HepG2 (cell line): ENCODE measurements around the gene NTRK2. TPM values are rescaled to one million over a fixed set of nuclear protein-coding genes. Genes with fewer than 3 reads are reported as not detected.

Experiments used
- ATAC-seq: fragments of 200-7000 bp; cut with Tn5 transposase; 3 replicates; pipeline ENCODE4 v1.9.1; 2020; ENCODE audit warnings: mild to moderate bottlenecking, moderate library complexity
- BruUV-seq: library from RNA; stranded (reverse); fragments of 400-500 nt; replicated peaks from 2 replicates; lab custom pipeline; 2021; lab: Mats Ljungman, UMichigan
- CTCF ChIA-PET: fragments of 300-600 bp; formaldehyde crosslinking; extraction: SDS; loops from one replicate; lab custom pipeline; 2021; ENCODE audit warnings: low total read pairs, inconsistent platforms, low intra/inter-chr PET ratio; lab: Yijun Ruan, JAX
- POLR2A ChIA-PET: fragments of 350-600 bp; sonication (Branson Sonifier 250); formaldehyde crosslinking; loops from one replicate; lab custom pipeline; 2020; ENCODE audit warnings: antibody characterized with exemption, inconsistent platforms; lab: Yijun Ruan, JAX
- DNase-seq: peaks from one replicate; pipeline ENCODE4 v3.0.0-alpha.2; 2015; ENCODE audit warnings: low spot score
- FAIRE-seq: peaks from 3 replicates; lab custom pipeline; 2011; peaks lifted over from hg19 to GRCh38; lab: Jason Lieb, UNC
- H2AFZ ChIP-seq: one replicate; pipeline ENCODE4 v1.6.1; 2011; ENCODE audit warnings: low read length, inconsistent platforms
- H3K27ac ChIP-seq: fragments of 300-600 bp; 3 replicates; pipeline ENCODE4 v1.8.0; 2011; ENCODE audit warnings: mixed run types, mild to moderate bottlenecking, mixed read lengths, low read length, inconsistent platforms; ENCODE audit not compliant: insufficient read depth; ENCODE audit errors: extremely low read length
- H3K27me3 ChIP-seq, 2 experiments: fragments of 200-600 bp in 1 of 2; 2 replicates in 1 of 2; 3 replicates in 1 of 2; pipeline versions ENCODE4 v1.6.0 to v1.8.0; 2011; ENCODE audit warnings: low read length in 2 of 2, mild to moderate bottlenecking in 2 of 2, moderate library complexity in 2 of 2, inconsistent platforms in 1 of 2; ENCODE audit not compliant: insufficient read depth in 2 of 2, control insufficient read depth in 1 of 2
- H3K36me3 ChIP-seq, 2 experiments: fragments of 200-600 bp in 1 of 2; replicated peaks in 1 of 2; 2 replicates in 1 of 2; 3 replicates in 1 of 2; pipeline versions ENCODE4 v1.5.1 to v1.8.0; 2011; ENCODE audit warnings: low read length in 2 of 2, inconsistent platforms in 1 of 2; ENCODE audit not compliant: insufficient read depth in 2 of 2, control insufficient read depth in 1 of 2
- H3K4me1 ChIP-seq: 2 replicates; pipeline ENCODE4 v1.5.1; 2012; ENCODE audit warnings: low read length, inconsistent platforms; ENCODE audit not compliant: insufficient read depth
- H3K4me2 ChIP-seq: 2 replicates; pipeline ENCODE4 v1.6.0; 2011; ENCODE audit warnings: low read depth, low read length, inconsistent platforms
- H3K4me3 ChIP-seq, 3 experiments: fragments of 200-600 bp in 1 of 3; sonication (generic), shearing (Covaris generic) in 1 of 3; replicated peaks in 1 of 3; 2 replicates each; pipeline ENCODE4 v1.5.1; 2011 to 2016; ENCODE audit warnings: low read length in 3 of 3, inconsistent platforms in 2 of 3, low read depth in 2 of 3, mild to moderate bottlenecking in 2 of 3, control low read depth in 1 of 3, mixed read lengths in 1 of 3; ENCODE audit not compliant: insufficient read depth in 1 of 3
- H3K79me2 ChIP-seq: one replicate; pipeline ENCODE4 v1.6.1; 2011; ENCODE audit warnings: low read length, inconsistent platforms; ENCODE audit not compliant: insufficient read depth
- H3K9ac ChIP-seq: 2 replicates; pipeline ENCODE4 v1.6.0; 2011; ENCODE audit warnings: mild to moderate bottlenecking, low read depth, low read length, inconsistent platforms; ENCODE audit not compliant: insufficient read depth
- H3K9me3 ChIP-seq: 2 replicates; pipeline ENCODE4 v1.5.1; 2012; ENCODE audit warnings: mild to moderate bottlenecking, low read length
- H4K20me1 ChIP-seq: 2 replicates; pipeline ENCODE4 v1.6.0; 2011; ENCODE audit warnings: inconsistent platforms, mild to moderate bottlenecking, low read length, moderate library complexity; ENCODE audit not compliant: insufficient read depth
- ARID2 ChIP-seq: sonication (generic); formaldehyde crosslinking; IDR thresholded peaks from 2 replicates; pipeline ENCODE4 v1.8.1; 2022; ENCODE audit warnings: mild to moderate bottlenecking, missing genetic modification reagents, borderline replicate concordance
- ATF4 ChIP-seq, 2 experiments: fragments of 450-650 bp in 1 of 2; sonication (generic) in 1 of 2; formaldehyde crosslinking; IDR thresholded peaks; 2 replicates each; pipeline versions ENCODE4 v1.5.0 to v1.8.0; 2020 to 2022; ENCODE audit warnings: mild to moderate bottlenecking in 1 of 2, missing genetic modification reagents in 1 of 2
- CEBPB ChIP-seq: IDR thresholded peaks from 2 replicates; pipeline ENCODE4 v1.6.1; 2011; ENCODE audit warnings: low read depth, low read length, improper control_type of control experiment, borderline replicate concordance
- CSRNP1 ChIP-seq: sonication (generic); formaldehyde crosslinking; IDR thresholded peaks from 2 replicates; pipeline ENCODE4 v1.8.1; 2023; ENCODE audit warnings: mild to moderate bottlenecking, missing genetic modification reagents
- FOXA3 ChIP-seq: IDR thresholded peaks from 2 replicates; pipeline ENCODE4 v1.6.1; 2016; ENCODE audit warnings: missing genetic modification reagents, missing compliant biosample characterization
- KMT2B ChIP-seq: IDR thresholded peaks from 2 replicates; pipeline ENCODE4 v1.6.1; 2016; ENCODE audit warnings: missing genetic modification reagents, missing compliant biosample characterization
- MIER2 ChIP-seq: IDR thresholded peaks from 2 replicates; pipeline ENCODE4 v1.6.1; 2016; ENCODE audit warnings: missing biosample characterization, missing genetic modification reagents
- PBX3 ChIP-seq: sonication (generic); formaldehyde crosslinking; IDR thresholded peaks from 2 replicates; pipeline ENCODE4 v1.8.1; 2023; ENCODE audit warnings: missing genetic modification reagents, inconsistent platforms, borderline replicate concordance
- USF2 ChIP-seq, 2 experiments: sonication (generic) in 1 of 2; formaldehyde crosslinking in 1 of 2; IDR thresholded peaks; 2 replicates each; pipeline versions ENCODE4 v1.5.1 to v1.6.1; 2011 to 2020; ENCODE audit warnings: borderline replicate concordance in 1 of 2, low read depth in 1 of 2, low read length in 1 of 2, mild to moderate bottlenecking in 1 of 2, missing genetic modification reagents in 1 of 2, moderate library complexity in 1 of 2
- ZNF24 ChIP-seq: fragments of 450-650 bp; IDR thresholded peaks from 2 replicates; pipeline ENCODE4 v1.6.1; 2017; ENCODE audit warnings: antibody characterized with exemption, mild to moderate bottlenecking
- ZNF296 ChIP-seq: sonication (generic); formaldehyde crosslinking; conservative IDR thresholded peaks from 2 replicates; pipeline ENCODE4 v1.5.0; 2020; ENCODE audit warnings: mild to moderate bottlenecking, missing genetic modification reagents
- ZNF432 ChIP-seq: sonication (generic); formaldehyde crosslinking; IDR thresholded peaks from 2 replicates; pipeline ENCODE4 v1.5.0; 2020; ENCODE audit warnings: missing genetic modification reagents, mild to moderate bottlenecking, borderline replicate concordance
- ZNF572 ChIP-seq: sonication (generic); formaldehyde crosslinking; IDR thresholded peaks from 2 replicates; pipeline ENCODE4 v1.5.1; 2020; ENCODE audit warnings: mild to moderate bottlenecking, missing genetic modification reagents
- ZNF652 ChIP-seq: IDR thresholded peaks from 2 replicates; pipeline ENCODE4 v1.6.1; 2016; ENCODE audit warnings: low read depth, borderline replicate concordance
- ZNF709 ChIP-seq: sonication (generic); formaldehyde crosslinking; IDR thresholded peaks from 2 replicates; pipeline ENCODE4 v1.5.0; 2020; ENCODE audit warnings: mild to moderate bottlenecking, missing genetic modification reagents
- WGBS: methylation state at CpG from one replicate; pipeline ENCODE4 v1.1.6; 2017; ENCODE audit warnings: low lambda C conversion rate; 5-methylcytosine and 5-hydroxymethylcytosine counted together
- in situ Hi-C: cut with HindIII; loops from 2 replicates; pipeline ENCODE4 v1.10.0; 2017; ENCODE audit warnings: low pct_unique_long_range_greater_than_20kb; ENCODE audit not compliant: extremely low pct_ligation_motif_present
- intact Hi-C: fragments of 100-400 bp; cut with micrococcal nuclease; formaldehyde crosslinking; loops from one replicate; pipeline ENCODE4 v1.10.0; 2022; ENCODE audit not compliant: unreplicated experiment
- polyA plus RNA-seq, 8 experiments: library from polyadenylated mRNA; depleted of rRNA in 3 of 8; stranded (reverse) in 7 of 8; unstranded in 1 of 8; fragments of >200 nt; fragmentation: Illumina TruSeq in 4 of 8; extraction: Trizol in 4 of 8; gene quantifications; 2 replicates each; pipeline versions ENCODE4 v1.2.1 to v1.2.3, GENCODE V29; 2011 to 2016; ENCODE audit warnings: low read depth in 4 of 8, missing spikeins in 1 of 8, mixed read lengths in 1 of 8; ENCODE audit not compliant: insufficient read depth in 1 of 8
- total RNA-seq, 5 experiments: library from RNA; depleted of rRNA; stranded (reverse); fragments of >200 nt; fragmentation: Illumina TruSeq; extraction: Trizol; gene quantifications; 2 replicates each; pipeline ENCODE4 v1.2.3, GENCODE V29; 2016; ENCODE audit warnings: low read depth in 1 of 5

NTRK2 gene
- total and polyA plus RNA-seq, 2 of the 13 experiments (the other 11 are each of a cell fraction or from before 2014, with no cell fraction given) = not detected

GRCh38 chr9:84880835-84881234 lies 211.3 kb downstream of the NTRK2 start (continued):
- no peak for TF ChIP-seq PBX3 (CRISPR knock-in tag)

- Histone ChIP-seq H3K4me2 (no peak overlapping the region), H3K36me3 (no peaks in the 10 kb centered on the region), H4K20me1 (no peaks in the 10 kb centered on the region), H3K27ac (no peak overlapping the region), H3K9ac (no peak overlapping the region), H3K79me2 (no peaks in the 10 kb centered on the region), H2AFZ (no peak overlapping the region), H3K27me3 (peaks cover 0 to 1% of the 10 kb centered on the region in 2 experiments; a peak in 1 of 5 replicates), H3K4me1 (no peaks in the 10 kb centered on the region), H3K9me3 (no peaks in the 10 kb centered on the region), H3K4me3 (no peak overlapping the region)
- no peak for ATAC-seq
- DNase-seq = no peak
- ChIA-PET CTCF (no interaction called here), POLR2A (no interaction called here)
- no TSS peak for BruUV-seq
- WGBS = 31% methylated on average over 8 of the region's 8 CpGs
- TF ChIP-seq ZNF296 (CRISPR knock-in tag) (no peak), ZNF572 (no peak), KMT2B (CRISPR knock-in tag) (no peak), ZNF652 (CRISPR knock-in tag) (no peak), ZNF24 (no peak), USF2 (IDR thresholded peaks at IDR 0.05; ENCODE audit: low read depth, low read length) (no peak), USF2 (CRISPR knock-in tag; IDR thresholded peaks at IDR 0.05; ENCODE audit: borderline replicate concordance) (no peak), CSRNP1 (CRISPR knock-in tag) (no peak), ZNF432 (CRISPR knock-in tag) (no peak), CEBPB (no peak), FOXA3 (CRISPR knock-in tag) (no peak), ARID2 (CRISPR knock-in tag) (no peak), ZNF709 (CRISPR knock-in tag) (no peak), ATF4 (CRISPR knock-in tag; IDR thresholded peaks at IDR 0.05) (no peak), MIER2 (no peak)
- FAIRE-seq = no peak
- intact Hi-C loops (no loop called here), in situ Hi-C loops (loop anchor here (10.0 kb wide), 1 partner anchor 58 kb away; no protein-coding TSS in a partner anchor)
Observed at GRCh38 chr9:84886866-84887265, 217.3 kb downstream of the NTRK2 start.
